Activated T-cell treated with anti-CD3 and anti-CD28 coated beads for 4 hours (primary cell): ENCODE results near the gene ASCL4.

Experiments used
- DNase-seq: peaks from one replicate; pipeline ENCODE4 v3.0.0-alpha.2; 2020

ASCL4 gene

DNA sequence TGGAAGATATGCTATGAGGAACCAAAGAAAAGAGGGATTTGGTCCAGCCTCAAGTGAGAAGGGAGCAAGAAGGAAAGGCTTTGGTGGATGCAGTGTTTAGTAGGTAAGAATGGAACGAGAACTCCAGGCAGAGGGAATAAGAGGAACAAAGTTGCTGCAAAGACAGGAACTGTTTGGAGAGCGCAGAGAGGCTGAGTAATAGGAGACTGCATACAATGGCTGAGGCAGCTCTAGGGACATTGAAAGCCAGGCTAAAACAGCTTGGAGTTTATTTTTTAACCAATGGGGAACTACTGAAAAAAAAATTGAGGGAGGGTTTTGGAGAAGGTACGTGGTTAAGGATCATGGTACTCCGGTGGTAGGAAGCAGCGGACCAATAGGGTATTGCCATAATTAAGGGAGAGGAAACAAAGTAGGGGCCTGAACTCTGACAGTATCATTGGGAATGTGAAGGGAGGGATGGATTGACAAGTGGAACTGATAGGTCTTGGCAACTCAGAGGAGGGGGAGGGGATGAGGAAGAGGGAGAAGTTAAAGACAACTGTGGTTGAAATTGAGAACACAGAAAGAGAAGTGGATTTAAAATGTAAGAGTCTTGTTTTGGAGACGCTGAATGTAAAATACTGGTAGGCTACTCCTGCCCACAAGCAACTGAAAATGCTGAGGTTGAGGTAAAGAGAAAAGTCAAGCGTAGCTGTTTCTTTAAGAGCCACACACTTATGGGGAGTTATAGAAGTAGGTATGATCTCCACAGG, 4.8 kb downstream of the ASCL4 start:
- DNase-seq: no peak

DNA sequence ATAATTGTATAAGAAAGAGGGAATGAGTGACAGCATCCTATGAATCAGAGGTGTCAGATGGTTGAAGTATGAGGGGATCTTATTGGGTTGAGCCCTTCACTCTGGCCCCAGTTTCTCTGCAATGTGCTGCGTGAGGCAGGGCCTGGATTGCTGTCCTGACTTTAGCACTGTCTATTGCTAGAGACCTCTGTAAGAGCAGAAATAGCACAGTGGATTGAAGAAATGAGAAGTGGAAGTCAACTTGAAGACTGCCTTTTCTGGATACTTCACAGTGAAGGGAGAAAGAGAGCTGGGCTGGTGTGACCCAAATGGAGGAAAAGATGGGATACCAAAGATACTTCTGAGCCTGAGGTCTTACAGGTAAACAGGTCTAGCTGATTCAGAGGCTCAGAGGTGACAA, 5.8 kb downstream of the ASCL4 start:
- no peak for DNase-seq

DNA sequence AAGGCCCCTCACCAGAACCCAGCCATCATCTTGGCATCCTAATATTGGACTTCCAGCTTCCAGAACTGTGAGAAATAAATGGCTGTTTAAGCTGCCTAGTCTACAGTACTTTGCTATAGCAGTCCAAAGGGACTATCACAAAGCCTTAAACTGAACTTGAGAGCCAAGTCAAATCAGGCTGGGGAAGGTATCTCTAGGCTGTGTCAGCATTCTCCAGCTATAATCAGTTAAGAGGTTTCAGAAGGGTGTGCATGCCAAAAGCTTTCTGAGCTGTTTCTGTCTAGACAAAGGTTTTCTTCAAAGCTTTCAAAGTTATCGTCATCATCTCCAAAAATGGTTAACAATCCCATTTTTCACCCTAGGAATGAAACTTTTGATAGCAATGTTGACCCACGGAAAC, 7.6 kb downstream of the ASCL4 start:
- no peak for DNase-seq

DNA sequence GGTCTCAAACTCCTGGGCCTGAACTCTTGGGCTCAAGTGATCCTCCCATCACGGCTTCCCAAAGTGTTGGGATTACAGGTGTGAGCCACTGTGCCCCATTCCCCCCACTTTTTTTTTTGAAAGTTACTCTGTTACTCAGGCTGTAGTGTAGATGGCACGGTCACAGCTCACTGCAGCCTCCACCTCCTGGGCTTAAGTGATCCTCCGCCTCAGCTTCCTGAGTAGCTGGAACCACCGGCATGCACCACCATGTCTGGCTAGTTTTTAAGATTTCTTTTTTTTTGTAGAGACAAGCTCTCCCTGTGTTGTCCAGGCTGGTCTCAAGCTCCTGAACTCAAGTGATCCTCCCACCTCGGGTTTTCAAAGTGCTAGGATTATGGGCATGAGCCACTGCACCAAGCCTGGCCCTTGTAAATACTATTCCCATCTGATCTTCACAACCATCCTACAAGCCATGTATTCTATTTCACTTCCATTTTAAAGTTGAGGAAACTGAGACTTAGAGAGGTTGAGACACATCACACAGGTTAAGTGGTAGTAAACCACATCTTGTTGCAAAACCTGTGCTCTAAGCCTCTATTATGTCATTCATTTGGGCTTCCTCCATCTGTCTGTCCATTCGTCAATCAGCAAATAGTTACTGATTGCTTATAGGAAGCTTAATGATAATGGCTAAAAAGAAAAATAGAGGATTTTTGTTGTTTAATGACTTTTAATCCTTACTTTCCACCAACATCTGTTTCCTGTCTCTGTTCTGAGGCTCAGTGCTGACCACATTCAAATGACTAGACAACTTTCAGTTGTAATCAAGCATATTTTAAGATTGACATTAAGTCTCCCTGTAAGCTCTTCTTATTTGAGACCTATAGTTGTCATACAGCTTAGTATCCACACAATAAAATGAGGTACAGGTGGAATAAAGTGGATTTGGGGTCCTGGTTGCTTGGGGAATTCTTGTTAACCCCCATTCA, 9.2 kb downstream of the ASCL4 start:
- no peak for DNase-seq

DNA sequence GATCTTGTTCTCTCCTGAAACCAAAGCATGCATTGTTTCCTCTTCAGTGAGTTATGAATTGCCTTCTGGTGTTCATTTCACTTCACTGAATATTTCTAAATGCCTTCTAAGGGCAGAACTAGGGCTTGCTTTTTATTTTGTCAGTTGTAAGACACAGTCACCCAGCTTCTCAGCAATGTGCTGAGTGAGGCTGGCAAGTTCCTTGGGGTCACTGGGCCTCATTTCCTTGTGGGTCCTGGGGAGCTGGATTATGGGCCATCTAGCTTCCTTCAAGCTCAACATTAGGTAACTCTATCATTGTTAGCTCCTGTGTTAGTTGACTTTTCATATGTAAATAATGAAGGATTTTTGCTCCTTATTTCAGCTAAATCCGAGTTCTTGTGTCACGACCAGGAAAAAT, 13.8 kb downstream of the ASCL4 start:
- no peak for DNase-seq

DNA sequence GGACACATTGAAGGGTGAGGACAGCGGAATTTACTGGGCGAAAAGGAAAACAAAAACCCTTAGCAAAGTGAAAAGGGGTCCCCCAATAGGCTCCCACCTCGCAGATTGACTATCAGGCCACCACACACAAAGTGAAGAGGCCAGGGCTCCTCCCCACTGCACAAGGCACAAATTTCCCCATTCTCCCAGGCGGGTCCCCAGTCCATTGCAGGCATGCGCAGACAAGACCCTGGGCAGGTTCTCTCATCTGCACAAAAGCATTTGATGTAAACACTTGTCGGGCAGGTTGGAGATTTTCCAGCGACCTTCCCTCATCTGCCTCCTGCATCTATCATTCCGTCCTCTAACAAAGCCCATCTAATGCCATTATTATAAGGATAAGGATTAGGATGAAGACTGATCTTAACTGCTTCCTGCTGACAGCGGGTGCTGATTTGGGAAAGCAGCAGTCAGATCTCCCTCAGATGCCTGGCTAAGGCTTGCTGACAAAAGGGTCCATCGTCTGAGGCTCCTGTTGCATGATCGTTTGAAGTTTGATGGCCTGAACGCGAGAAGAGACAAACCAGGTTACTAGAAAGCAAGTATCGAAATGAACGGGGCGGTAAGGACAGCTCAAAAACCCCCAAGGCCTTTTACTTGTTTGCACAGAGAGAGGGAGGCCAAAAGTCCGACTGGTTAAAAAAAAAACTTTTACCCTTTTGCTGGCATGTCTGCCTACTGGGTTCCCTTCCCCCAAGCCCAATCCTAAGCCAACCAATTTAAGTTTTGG, 14.4 kb downstream of the ASCL4 start:
- DNase-seq: no peak

DNA sequence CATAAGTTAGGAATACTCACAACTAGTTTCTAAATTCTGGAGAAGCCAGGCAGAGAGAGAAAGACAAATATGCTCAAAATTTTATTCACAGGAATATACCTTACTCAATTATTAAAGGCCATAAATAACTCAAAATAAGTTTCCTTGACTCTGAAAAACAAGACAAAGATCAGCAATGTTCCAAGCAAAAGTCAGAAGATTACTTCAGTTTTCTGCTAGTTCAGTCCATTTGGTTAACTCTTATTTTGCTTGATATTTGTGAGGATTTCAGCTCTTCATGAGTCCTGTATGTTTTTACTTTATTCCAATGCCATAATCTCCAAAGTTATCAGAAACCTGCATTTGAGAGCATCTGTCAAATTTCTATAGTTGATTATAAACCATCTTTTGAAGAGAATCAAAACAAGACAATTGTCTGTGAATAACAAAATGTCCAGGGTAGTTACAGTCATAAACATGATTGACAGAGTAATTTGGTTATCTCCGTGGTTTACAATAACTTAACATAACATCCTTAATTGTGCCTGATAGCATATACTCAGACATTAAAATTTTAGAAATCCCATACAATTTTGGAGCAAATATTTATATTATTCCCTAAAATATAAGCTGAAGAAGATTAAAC, 17.1 kb downstream of the ASCL4 start:
- no peak for DNase-seq

DNA sequence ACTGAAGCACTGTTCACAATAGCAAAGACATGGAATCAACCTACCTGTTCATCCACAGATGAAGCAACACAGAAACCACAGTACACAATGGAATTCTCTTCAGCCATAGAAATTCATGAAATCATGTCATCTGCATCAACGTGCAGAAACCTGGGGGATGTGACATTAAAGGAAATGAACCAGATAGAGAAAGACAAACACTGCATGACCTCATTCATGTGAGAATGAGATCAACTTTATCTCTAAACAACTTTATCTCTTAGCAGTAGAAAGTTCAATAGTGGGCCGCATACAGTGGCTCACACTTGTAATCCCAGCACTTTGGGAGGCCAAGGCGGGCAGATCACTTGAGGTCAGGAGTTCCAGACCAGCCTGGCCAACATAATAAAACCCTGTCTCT, 19.9 kb downstream of the ASCL4 start:
- no peak for DNase-seq

DNA sequence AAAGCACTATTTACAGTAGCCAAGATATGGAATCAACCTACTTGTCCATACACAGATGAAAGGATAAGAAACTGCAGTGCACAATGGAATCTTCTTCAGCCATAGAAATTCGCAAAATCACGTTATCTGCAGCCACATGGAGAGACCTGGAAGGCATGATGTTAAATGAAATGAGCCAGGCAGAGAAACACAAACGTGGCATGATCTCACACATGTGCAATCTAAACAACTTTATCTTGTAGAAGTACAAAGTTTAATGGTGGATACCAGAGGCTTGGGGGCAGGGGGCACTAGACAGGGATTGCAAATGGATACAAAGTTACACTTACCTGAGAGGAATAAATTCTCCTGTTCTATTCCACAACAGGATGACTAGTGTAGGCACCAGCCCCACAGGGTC, 24.1 kb downstream of the ASCL4 start:
- DNase-seq: no peak

DNA sequence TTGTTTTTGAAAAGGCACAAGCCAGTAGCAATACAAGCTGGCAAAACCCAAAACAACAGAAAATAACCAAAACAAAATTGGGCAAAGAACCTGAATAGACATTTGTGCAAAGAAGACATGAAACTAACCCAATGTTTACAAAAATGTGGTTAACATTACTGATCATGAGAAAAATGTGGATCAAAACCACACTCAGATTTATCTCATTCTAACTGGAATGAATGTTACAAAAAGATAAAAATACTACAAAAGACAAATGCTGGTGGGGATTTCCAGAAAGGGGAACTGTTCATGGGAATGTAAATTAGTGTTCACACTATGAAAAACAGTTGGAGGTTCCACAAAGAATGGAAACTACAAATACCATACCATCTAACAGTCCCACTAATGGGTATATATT, 26.6 kb downstream of the ASCL4 start:
- DNase-seq: no peak

DNA sequence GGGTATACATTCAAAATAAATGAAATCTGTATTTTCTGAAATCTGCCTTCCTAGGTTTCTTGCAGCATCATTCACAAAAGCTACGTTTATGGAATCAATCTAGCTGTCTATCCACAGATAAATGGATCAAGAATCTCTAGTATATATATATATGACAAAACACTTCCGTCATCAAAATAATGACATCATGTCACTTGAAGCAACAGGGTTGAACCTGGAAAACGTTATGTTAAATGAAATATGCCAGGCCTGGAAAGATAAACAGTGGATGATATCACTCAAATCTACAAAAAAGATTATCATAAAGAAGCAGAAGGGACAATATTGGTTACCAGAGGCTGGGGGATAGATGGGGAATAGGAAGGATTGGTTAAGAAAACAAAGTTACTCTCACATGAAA, 28.6 kb downstream of the ASCL4 start:
- DNase-seq: no peak

DNA sequence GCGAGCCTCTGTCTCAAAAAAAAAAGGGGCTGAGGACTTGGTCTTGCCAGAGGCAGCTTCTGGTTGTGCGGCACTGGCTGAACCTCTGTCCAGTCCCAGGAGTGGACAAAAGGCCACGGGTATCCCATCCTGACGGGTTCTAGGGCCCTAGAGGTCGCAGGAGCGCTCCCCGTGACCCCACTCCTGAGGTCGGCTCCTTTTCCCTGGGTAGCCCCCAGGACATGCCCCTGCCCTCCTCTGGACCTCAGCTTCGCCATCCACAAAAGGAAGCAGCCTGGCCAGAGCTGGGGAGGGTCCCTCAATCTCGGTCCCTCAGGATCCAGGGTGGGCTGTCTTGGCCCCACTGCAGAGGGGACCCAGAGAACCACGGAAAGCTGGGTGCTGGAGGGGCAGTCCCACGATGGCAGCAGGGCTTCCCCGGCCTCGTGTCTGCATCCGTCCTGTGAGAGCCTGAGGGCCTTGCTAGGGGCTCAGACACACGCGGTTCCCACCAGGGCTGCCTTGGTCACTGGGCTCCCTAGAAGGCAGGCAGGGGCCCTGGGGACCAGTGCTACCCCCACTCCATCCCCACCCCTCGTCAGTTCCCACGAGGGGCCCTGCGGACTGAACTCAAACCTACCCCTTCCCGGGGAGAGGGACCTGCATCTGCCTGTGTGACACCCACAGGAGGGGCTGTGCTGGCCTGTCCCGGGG, 31.1 kb downstream of the ASCL4 start:
- DNase-seq: no peak

DNA sequence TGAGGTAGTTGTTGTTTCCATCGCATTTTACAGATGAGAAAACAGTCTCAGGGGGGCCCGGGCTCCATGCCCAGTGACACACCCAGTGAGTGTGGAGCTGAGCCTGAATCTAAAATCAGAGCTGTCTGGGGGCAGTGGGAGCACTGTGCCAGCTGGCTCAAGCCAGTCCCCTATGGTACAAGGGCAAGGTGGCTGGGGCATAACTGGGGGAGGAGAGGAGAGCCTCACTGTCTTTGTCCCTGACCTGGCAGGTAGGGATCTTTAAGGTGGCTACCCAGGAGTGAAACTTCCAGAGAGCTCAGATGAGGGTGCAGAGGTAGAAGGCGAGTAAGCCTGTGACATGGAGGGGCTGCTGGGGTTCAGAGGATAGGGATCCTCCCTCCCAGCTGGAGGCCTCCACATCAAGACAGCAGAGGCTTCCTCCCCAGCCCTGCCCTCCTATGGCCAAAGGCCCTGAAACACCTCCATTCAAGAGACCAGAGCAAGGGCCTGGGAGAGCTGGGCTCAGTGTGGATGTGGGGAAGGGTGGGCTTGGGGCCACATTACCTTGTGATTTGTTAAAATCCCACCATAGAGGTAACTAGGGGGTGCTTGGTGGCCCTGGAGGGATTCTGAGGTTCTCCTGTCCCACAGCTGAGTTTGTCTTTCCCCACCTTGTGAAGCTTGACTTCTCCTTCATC, 33.1 kb downstream of the ASCL4 start:
- no peak for DNase-seq

DNA sequence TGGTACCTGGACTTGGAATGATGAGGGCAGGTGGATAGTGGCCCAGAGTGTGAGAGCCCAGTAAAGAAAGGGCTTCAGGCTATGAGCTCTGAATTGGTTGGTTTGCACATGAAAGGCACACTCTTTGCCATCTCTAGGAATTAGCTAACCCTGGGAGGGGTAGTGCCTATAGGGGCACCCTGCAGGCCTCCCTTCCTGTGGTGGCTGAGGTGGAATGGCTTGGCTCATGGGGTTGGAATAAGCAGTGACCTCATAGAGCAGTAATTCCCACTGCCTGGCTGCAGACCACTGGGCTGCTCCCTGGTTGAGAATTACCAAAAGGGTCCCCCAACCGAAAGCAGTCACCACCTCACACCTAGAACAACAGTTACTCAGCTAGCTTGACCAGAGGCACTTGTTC, 42.7 kb downstream of the ASCL4 start:
- DNase-seq: no peak

DNA sequence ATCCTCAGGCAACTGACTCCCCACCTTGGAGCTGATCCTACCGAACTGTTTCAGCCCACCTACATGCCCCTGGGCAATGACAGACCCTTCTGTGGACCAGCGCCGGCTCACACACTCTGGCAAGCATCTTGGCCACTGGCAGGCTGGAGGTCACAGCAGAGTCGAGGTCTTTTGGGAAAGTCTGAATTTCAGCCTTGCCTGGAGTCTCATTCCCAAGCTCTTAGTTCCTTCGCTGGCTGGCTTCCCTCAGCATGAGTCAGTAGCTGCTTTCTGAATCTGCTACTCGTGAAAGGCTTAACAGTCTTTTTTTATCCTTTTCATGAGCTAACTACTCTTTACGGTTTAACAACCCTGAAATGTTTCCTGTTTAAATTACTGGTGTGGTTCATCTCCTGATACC, 44.5 kb downstream of the ASCL4 start:
- DNase-seq: no peak

DNA sequence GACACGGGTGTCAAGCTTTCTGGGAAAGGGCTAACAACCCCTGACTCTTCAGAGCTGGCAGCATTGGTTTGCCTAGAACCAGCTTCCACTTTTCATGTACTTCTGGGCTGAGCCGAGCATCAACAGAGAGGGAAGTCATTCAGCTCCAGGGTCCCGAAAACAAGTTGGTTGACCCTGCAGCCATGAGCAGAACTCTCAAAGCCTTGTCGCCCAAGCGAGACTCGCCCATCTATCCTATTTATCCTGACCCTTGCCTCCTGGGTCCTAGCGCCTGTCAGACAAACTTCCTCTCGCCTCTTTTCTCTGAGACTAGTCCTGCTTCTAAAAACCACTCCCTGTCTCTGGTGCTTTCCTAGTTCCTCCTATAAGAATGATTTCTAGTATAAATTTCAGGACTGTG, 47.9 kb downstream of the ASCL4 start:
- no peak for DNase-seq
